AG10803 (cell line): ENCODE data around the gene ACR.
"Not testable (repeated sequence)": the region's sequence is repeated elsewhere in the genome, so short reads cannot be mapped to it uniquely, and the experiment has no call there.

Experiments used
- DNase-seq: peaks from one replicate; pipeline ENCODE4 v3.0.0; 2010; ENCODE audit warnings: low read depth
- H3K4me3 ChIP-seq: 2 replicates; pipeline ENCODE4 v1.5.1; 2011; ENCODE audit warnings: mild to moderate bottlenecking, low read length, control low read depth
- CTCF ChIP-seq: conservative IDR thresholded peaks from 2 replicates; pipeline ENCODE4 v1.5.1; 2011; ENCODE audit warnings: mild to moderate bottlenecking, low read length, control low read depth, inconsistent platforms

The ACR gene

GRCh38 chr22:50739894-50740293 lies 1.9 kb downstream of the ACR start:
- DNase-seq: no peak
- TF ChIP-seq CTCF: no peak
- no peak overlapping the region for H3K4me3 ChIP-seq

- not testable (repeated sequence) for H3K4me3 ChIP-seq, DNase-seq
Observed at GRCh38 chr22:50740714-50741113, 2.7 kb downstream of the ACR start.

- H3K4me3 ChIP-seq, DNase-seq: not testable (repeated sequence)
Observed at GRCh38 chr22:50744424-50744823, 6.4 kb downstream of the ACR start.

- DNase-seq, H3K4me3 ChIP-seq: not testable (repeated sequence)
Observed at GRCh38 chr22:50747521-50747920, 9.5 kb downstream of the ACR start.

GRCh38 chr22:50748630-50749029 lies 10.6 kb downstream of the ACR start:
- not testable (repeated sequence) for H3K4me3 ChIP-seq, DNase-seq

GRCh38 chr22:50749302-50750074 lies 11.5 kb downstream of the ACR start:
- H3K4me3 ChIP-seq, DNase-seq: not testable (repeated sequence)

- H3K4me3 ChIP-seq, DNase-seq: not testable (repeated sequence)
Observed at GRCh38 chr22:50755251-50755650, 17.2 kb downstream of the ACR start.

- DNase-seq, H3K4me3 ChIP-seq: not testable (repeated sequence)
Observed at GRCh38 chr22:50756406-50756805, 18.4 kb downstream of the ACR start.

- peak; percentile 36 for TF ChIP-seq CTCF
- peak; percentile 6 for DNase-seq
- H3K4me3 ChIP-seq: peak overlapping the region; percentile 64
Observed at GRCh38 chr22:50756949-50757491, 19.0 kb downstream of the ACR start.

- peak; percentile 52 for DNase-seq
Observed at GRCh38 chr22:50759597-50760341, 21.8 kb downstream of the ACR start.

GRCh38 chr22:50761829-50762228 lies 23.8 kb downstream of the ACR start:
- DNase-seq: not testable (repeated sequence)

More at GRCh38 chr22:50759597-50760341, 21.8 kb downstream of the ACR start:
- not testable (repeated sequence) for H3K4me3 ChIP-seq

GRCh38 chr22:50764288-50764687 lies 26.3 kb downstream of the ACR start:
- DNase-seq, H3K4me3 ChIP-seq: not testable (repeated sequence)

More at GRCh38 chr22:50761829-50762228, 23.8 kb downstream of the ACR start:
- H3K4me3 ChIP-seq: not testable (repeated sequence)
